Measurements from ENCODE around the gene VIL1. TPM values are rescaled to one million over a fixed set of nuclear protein-coding genes. Genes with fewer than 3 reads are reported as not detected.

Gene VIL1
- total RNA-seq, 4 donors from 2014 or later: 189 to 1,274 (median 741) TPM

GRCh38 chr2:218392459-218392858, 26.5 kb upstream of the VIL1 start:
- TF ChIP-seq POLR2A (IDR thresholded peaks at IDR 0.05) (no peak), CTCF (IDR thresholded peaks at IDR 0.05) (no peak)
- Histone ChIP-seq H3K27ac (no peak overlapping the region), H3K4me1 (peaks cover 0 to 18% (median 8%) of the 10 kb centered on the region in 4 donors), H3K36me3 (no peaks in the 10 kb centered on the region), H3K4me3 (no peak overlapping the region), H3K27me3 (no peaks in the 10 kb centered on the region), H3K9me3 (no peaks in the 10 kb centered on the region)
- DNase-seq: no peak

DNA sequence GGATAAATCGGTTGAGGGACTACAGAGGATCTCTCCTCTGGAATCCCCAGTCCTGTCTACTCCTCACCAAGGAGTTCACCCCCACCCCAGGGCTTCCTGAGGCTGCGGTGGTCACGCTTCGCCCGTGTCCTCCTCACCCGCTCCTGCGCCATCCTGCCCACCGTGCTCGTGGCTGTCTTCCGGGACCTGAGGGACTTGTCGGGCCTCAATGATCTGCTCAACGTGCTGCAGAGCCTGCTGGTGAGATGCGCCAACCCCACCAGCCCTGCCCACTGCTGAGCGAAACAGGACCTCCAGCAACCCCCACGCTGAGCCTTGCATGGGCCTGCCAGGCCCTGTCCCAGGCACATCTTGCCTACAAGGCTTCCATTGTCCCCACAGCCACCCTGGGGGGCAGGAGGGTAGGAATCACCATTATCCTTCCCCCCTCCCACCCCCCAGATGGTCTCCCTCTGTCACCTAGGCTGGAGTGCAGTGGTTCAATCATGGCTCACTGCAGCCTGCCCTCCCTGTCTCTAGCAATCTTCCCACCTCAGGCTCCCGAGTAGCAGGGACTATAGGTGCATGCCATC, 25.9 kb upstream of the VIL1 start:
- Histone ChIP-seq H3K4me3 (no peak overlapping the region), H3K9me3 (no peaks in the 10 kb centered on the region), H3K27me3 (no peaks in the 10 kb centered on the region), H3K36me3 (no peaks in the 10 kb centered on the region), H3K27ac (no peak overlapping the region), H3K4me1 (peaks cover 0 to 19% (median 11%) of the 10 kb centered on the region in 4 donors)
- peak in 1 of 3 donors; percentile 46 for DNase-seq
- TF ChIP-seq POLR2A (IDR thresholded peaks at IDR 0.05): no peak
- no peak for TF ChIP-seq CTCF (IDR thresholded peaks at IDR 0.05)

DNA sequence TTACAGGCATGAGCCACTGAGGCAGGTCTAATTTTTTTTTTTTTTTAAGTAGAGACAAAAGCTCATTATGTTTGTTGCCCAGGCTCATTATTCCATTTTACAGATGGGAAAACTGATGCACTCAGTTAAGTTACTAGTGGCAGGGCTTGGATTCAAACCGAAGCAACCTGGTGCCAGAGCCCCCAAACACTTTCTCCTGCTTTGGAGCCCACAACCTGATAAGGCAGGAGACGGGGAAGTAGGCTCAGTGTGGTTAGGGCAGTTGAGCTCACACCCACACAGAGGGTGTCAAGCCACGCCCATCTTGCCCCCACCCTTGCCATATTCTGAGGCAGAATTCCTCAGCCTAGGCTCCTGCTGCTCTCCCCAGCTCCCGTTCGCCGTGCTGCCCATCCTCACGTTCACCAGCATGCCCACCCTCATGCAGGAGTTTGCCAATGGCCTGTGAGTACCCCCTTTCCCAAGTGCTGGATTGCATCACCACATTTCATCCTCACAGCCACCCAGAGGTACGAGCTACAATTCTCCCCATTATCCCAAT, 25.1 kb upstream of the VIL1 start:
- Histone ChIP-seq H3K27ac (no peak overlapping the region), H3K4me3 (no peak overlapping the region), H3K36me3 (no peaks in the 10 kb centered on the region), H3K9me3 (no peaks in the 10 kb centered on the region), H3K27me3 (no peaks in the 10 kb centered on the region), H3K4me1 (peaks cover 0 to 19% (median 13%) of the 10 kb centered on the region in 4 donors)
- no peak for DNase-seq
- TF ChIP-seq POLR2A (IDR thresholded peaks at IDR 0.05) (no peak), CTCF (IDR thresholded peaks at IDR 0.05) (no peak)

- peak in 1 of 3 donors; percentile 50 for DNase-seq
- H3K27me3 ChIP-seq: no peaks in the 10 kb centered on the region
- H3K27ac ChIP-seq: no peak overlapping the region
- H3K36me3 ChIP-seq: no peaks in the 10 kb centered on the region
- H3K4me1 ChIP-seq: peaks cover 0 to 19% (median 13%) of the 10 kb centered on the region in 4 donors
- TF ChIP-seq CTCF (IDR thresholded peaks at IDR 0.05): no peak
- TF ChIP-seq POLR2A (IDR thresholded peaks at IDR 0.05): no peak
- H3K4me3 ChIP-seq: no peak overlapping the region
- H3K9me3 ChIP-seq: no peaks in the 10 kb centered on the region
These were observed 24.4 kb upstream of the VIL1 start for GRCh38 chr2:218394298-218395089.

DNA sequence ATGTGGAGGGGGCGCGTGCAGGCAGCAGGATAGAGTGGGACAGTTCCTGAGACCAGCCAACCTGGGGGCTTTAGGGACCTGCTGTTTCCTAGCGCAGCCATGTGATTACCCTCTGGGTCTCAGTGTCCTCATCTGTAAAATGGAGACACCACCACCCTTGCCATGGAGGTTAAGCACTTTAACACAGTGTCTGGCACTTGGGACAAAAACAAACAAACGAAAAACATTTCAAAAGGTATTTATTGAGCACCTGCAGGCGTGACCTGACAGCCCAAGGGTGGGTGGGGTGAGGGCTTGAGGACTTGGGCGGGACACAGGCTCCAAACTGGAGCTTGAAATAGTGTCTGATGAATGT, 23.9 kb upstream of the VIL1 start:
- H3K27ac ChIP-seq: peak overlapping the region in 1 of 4 donors; percentile 99
- DNase-seq: no peak
- no peaks in the 10 kb centered on the region for H3K9me3 ChIP-seq
- no peaks in the 10 kb centered on the region for H3K36me3 ChIP-seq
- no peaks in the 10 kb centered on the region for H3K27me3 ChIP-seq
- TF ChIP-seq CTCF (IDR thresholded peaks at IDR 0.05): no peak
- TF ChIP-seq POLR2A (IDR thresholded peaks at IDR 0.05): no peak
- peaks cover 0 to 19% (median 13%) of the 10 kb centered on the region in 4 donors for H3K4me1 ChIP-seq
- H3K4me3 ChIP-seq: no peak overlapping the region
